ENCODE results near the gene SLC35F3.
"Not testable (repeated sequence)": the region's sequence is repeated elsewhere in the genome, so short reads cannot be mapped to it uniquely, and the experiment has no call there.

SLC35F3 gene

GRCh38 chr1:234114648-234115307, 210.3 kb downstream of the SLC35F3 start:
- peak; percentile 80 for DNase-seq

- DNase-seq: peak; percentile 30
Measured at GRCh38 chr1:234118911-234119310, 214.4 kb downstream of the SLC35F3 start.

DNA sequence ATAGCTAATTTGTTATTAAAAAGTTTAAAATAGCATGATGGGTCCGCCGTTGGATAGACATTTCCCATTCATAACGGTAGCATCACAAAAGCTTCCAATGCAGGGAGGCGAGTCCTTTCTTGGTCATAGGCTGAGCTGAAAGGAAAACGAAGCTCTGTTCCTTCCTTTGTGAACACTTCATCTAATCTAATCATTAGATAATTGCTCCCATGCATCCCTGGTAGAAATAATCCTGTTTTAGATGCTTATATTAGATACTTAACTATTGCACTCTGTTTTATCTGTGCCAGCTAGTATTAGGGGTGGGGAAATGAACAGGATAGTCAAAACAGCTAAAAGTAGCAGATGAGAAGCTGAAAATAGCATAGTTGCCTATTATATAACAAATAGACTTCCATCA, 215.0 kb downstream of the SLC35F3 start:
- DNase-seq: peak; percentile 67

GRCh38 chr1:234120327-234120944, 216.0 kb downstream of the SLC35F3 start:
- DNase-seq: no peak

DNA sequence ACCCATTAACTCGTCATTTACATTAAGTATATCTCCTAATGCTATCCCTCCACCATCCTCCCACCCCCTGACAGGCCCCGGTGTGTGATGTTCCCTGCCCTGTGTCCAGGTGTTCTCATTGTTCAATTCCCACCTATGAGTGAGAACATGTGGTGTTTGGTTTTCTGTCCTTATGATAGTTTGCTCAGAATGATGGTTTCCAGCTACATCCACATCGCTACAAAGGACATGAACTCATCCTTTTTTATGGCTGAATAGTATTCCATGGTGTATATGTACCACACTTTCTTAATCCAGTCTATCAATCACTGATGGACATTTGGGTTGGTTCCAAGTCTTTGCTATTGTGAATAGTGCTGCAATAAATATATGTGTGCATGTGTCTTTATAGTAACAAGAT, 217.2 kb downstream of the SLC35F3 start:
- DNase-seq: not testable (repeated sequence)

- not testable (repeated sequence) for DNase-seq
Measured at GRCh38 chr1:234122571-234122970, 218.1 kb downstream of the SLC35F3 start.

- no peak for DNase-seq
Measured at GRCh38 chr1:234123867-234124266, 219.4 kb downstream of the SLC35F3 start.

DNA sequence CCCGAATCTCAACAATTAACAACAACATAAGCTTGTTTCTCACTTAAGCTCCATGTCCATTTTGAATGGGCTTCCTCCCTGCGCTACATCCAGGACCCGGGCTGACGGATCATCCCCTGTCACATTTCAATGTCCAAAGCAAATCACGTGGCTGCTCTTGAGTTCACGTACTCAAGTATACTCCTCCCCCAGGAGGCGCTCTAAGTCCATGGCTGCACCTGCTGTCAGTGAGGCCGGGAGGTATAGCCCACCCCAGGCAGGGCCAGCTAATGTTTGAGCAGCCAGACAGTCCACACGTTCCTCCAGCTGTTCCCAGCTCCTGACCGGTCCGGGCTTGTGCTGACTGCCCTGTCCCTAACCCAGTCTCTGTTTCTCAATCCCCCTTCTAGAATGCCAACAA, 220.8 kb downstream of the SLC35F3 start:
- peak; percentile 94 for DNase-seq

GRCh38 chr1:234125714-234126113, 221.2 kb downstream of the SLC35F3 start:
- DNase-seq: no peak

DNA sequence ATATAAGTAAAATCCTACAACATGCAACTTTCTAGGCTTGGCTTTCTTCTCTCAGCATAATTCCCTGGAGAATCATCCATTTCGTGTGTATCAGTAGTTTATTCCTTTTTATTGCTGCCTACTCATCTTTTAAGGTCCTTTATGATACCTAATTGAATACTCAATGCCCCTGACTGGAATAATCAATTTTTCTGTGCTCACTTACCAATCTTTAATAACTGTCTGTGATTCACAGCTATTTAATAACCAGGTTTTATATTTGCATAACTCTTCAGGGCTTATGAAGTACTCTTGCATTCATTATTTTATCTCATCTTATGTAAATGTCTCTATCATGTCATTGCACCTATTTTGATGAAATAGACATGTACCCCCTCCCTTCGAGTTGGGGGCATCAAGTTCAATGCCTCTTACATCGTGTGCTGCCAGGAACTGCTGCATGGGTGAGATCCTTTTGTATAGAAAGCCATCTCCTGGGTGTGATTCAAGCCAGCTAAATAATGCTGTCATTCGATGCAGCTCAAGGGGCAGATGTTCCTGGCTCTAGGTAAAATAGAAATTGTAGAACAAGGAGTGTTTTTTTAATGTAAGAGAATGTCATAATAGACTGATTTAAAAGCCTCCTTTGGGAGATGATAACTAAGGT, 222.7 kb downstream of the SLC35F3 start:
- no peak for DNase-seq

DNA sequence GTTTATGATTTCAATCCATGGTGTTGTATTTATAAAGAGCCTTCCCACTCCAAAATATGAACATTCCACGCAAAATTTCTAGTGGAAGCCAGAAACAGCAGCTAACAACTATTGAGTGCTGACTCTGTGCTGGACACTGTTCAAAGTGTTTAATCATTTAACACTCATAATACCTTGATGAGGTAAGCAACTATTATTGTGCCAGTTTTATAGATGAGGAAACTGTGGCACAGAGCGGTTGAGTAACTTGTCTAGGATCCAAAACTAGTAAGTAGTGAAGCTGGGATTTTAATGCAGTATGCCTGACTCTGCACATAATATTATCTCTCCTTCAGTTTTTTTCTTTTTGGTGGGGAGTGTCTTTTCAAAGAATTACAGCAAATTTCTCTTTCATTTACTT, 228.3 kb downstream of the SLC35F3 start:
- DNase-seq: no peak

DNA sequence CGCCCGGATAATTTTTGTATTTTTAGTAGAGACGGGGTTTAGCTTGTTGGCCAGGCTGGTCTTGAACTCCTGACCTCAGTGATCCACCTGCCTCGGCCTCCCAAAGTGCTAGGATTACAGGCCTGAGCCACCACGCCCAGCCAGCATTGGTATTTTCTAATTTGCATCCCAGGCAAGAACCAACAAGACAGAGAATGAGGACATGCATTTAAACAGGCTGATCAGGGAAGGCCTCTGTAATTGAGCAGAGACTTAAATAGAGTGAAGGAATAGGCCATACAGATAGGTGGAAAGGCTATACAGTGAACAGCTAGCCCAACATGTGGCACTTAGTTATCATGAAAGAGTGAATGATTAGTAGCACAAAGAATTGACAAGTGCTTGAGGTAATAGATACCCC, 230.4 kb downstream of the SLC35F3 start:
- DNase-seq: no peak

DNA sequence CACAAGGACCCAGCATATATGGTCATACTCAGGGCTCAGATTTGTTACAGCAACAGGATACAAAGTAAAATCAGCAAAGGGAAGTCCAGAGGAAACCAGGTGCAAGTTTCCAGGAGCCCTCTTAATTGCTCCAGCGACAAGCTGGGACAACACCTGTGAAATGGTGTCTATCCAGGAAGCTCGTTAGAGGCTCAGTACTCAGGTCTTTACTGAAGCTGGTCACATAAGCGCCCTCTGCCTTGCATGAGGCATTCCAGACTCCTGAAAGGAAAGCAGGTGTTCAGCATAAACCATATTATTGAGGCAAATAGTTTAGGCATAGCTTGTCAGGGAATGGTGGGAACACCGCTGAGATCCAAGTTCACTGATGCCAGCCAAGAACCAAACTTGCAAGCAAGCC, 231.0 kb downstream of the SLC35F3 start:
- no peak for DNase-seq

- DNase-seq: no peak
Measured at GRCh38 chr1:234136073-234136472, 231.6 kb downstream of the SLC35F3 start.

- no peak for DNase-seq
Measured at GRCh38 chr1:234139966-234140365, 235.5 kb downstream of the SLC35F3 start.

DNA sequence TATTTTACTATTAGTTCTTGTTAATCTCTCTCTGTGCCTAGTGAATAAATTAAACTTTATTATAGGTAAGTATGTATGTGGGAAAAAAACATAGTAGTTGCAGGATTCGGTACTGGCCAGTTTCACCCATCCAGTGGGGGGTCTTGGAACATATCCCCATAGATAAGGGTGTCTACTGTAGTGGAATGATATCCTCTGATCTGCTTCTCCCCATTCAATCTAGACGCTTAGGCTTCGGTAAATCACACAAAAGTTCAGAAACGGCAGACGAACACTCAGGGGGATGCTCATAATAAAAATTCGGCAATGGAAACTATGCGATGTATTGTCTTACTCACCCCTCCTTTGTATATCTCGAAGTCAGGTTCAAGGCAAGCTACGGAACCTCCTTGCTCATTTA, 235.9 kb downstream of the SLC35F3 start:
- no peak for DNase-seq

DNA sequence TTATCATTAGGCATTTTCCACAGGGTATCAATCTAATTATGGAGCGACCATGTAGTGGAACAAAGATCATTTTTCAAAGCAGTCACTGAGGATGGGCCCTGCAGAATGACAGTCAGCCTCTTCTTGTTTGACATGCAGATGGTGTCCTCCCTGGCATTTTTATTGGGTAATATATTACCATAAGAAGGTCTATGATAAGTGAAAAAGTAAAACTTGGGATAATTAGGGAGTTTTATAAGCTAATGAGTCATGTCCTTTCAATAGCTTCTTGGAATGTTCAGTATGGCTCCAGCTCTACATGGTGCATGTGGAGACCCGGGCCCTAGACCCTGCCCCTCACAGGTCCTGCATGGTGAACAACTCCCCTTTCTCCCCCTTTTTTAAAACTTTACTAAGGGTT, 236.5 kb downstream of the SLC35F3 start:
- no peak for DNase-seq

DNA sequence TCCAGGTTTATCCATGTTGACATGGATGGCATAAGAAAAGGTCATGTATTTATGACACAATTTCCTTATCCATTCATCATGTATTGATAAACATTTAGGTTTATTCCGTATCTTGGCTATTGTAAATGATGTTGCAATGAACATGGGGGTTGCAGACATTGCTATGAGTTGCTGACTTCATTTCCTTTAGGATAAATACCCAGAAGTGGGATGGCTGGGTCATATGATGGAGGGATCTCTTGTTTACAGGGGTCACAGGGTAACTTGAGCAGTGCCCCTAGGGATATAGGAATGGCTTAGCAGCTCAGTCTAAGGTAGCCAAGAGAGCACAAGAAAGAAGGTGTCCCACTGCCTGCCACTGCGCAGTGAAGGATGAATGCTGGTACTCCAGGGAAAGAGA, 239.2 kb downstream of the SLC35F3 start:
- DNase-seq: no peak

DNA sequence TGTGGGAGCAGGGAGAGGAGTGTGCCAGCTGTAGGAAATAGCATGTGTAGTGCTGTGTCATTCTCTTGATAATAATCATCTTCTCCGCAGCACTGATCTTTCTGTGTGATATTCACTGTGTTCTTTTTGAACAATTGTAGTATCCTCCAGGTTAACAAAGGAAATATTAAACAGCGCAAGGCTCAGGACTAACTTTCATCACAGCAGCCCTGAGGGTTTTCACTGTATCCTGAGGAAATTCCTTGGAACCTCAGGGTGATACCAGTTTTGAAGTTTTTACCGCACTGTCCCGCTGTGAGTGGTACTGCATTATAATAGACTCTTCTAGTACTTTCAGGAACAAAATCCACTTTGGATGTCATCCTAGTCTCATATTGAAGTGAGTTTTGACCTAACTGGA, 240.4 kb downstream of the SLC35F3 start:
- no peak for DNase-seq

DNA sequence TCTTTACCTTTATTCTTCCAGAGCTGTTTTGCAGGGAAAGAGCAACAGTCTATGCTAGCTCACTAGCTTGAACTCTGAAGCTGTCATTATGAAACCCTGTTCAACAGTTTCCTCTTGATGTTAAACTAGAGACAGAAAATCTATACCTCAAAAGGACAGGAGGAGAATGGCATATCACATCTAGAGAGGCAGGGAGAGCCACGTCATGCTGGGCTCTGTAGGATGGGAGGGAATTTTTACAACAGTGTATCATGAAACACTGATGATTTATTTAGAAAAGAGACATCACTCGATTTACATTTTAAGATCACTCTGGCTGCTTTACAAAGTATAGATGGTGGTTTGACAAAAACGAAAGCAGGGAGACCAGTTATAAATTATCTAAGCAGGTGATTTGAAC, 243.9 kb downstream of the SLC35F3 start:
- no peak for DNase-seq

GRCh38 chr1:234148816-234149215, 244.3 kb downstream of the SLC35F3 start:
- no peak for DNase-seq

DNA sequence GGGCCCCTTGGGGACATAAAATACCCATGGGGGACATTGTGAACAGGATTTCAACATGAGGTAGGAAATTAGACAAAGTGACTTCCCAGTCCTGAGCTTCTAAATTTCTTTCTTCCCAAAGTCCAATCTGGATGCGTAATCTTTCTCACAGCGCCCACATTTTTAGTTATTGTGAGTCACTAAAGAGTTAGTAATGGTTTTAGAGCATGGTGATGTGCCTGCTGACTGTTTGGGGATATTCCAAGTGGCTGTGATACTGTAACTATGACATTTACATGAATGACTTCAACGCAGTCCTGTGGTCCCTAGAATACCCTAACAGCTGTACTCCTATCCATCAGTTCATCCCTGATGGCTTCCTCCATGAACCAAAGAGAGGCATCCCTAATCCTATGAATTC, 244.7 kb downstream of the SLC35F3 start:
- peak; percentile 17 for DNase-seq

- DNase-seq: no peak
Measured at GRCh38 chr1:234150892-234151291, 246.4 kb downstream of the SLC35F3 start.

- not testable (repeated sequence) for DNase-seq
Measured at GRCh38 chr1:234152344-234152743, 247.9 kb downstream of the SLC35F3 start.
